ENCODE measurements around the gene SYT4.

DNA sequence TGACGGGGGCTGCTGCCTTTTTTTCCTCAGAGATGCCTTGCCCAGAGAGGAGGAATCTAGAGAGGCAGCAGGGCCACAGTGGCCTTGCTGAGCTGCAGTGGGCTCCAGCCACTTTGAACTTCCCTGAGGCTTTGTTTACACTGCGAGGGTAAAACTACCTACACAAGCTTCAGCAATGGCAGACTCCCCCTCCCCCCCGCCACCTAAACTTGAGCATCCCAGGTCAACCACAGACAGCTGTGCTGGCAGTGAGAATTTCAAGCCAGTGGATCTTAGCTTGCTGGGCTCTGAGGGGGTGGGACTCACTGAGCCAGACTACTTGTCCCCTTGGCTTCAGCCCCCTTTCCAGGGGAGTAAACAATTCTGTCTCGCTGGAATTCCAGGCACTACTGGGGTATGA lies 11.8 kb downstream of the SYT4 start:
- TF ChIP-seq JUND (IDR thresholded peaks at IDR 0.05) (no peak), MXI1 (IDR thresholded peaks at IDR 0.05; ENCODE audit: low read depth, low read length) (no peak), REST (IDR thresholded peaks at IDR 0.05; ENCODE audit: low read depth, low read length) (no peak)
- TF ChIP-seq, protein P1, sequence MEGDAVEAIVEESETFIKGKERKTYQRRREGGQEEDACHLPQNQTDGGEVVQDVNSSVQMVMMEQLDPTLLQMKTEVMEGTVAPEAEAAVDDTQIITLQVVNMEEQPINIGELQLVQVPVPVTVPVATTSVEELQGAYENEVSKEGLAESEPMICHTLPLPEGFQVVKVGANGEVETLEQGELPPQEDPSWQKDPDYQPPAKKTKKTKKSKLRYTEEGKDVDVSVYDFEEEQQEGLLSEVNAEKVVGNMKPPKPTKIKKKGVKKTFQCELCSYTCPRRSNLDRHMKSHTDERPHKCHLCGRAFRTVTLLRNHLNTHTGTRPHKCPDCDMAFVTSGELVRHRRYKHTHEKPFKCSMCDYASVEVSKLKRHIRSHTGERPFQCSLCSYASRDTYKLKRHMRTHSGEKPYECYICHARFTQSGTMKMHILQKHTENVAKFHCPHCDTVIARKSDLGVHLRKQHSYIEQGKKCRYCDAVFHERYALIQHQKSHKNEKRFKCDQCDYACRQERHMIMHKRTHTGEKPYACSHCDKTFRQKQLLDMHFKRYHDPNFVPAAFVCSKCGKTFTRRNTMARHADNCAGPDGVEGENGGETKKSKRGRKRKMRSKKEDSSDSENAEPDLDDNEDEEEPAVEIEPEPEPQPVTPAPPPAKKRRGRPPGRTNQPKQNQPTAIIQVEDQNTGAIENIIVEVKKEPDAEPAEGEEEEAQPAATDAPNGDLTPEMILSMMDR (IDR thresholded peaks at IDR 0.05), result no peak

Data from SK-N-SH (cell line).